Stimulated activated CD8-positive, alpha-beta memory T cell treated with anti-CD3 and anti-CD28 coated beads, Interleukin-7, amount 100 ng/mL, for 48 hours (primary cell): ENCODE measurements around the gene IL12RB2.

Source experiments
- DNase-seq, 2 donors: peaks; one replicate each; pipeline ENCODE4 v3.0.0-alpha.2; 2020; ENCODE audit warnings: low read depth in 1 of 2; ENCODE audit errors: extremely low read depth in 1 of 2

Gene IL12RB2

DNA sequence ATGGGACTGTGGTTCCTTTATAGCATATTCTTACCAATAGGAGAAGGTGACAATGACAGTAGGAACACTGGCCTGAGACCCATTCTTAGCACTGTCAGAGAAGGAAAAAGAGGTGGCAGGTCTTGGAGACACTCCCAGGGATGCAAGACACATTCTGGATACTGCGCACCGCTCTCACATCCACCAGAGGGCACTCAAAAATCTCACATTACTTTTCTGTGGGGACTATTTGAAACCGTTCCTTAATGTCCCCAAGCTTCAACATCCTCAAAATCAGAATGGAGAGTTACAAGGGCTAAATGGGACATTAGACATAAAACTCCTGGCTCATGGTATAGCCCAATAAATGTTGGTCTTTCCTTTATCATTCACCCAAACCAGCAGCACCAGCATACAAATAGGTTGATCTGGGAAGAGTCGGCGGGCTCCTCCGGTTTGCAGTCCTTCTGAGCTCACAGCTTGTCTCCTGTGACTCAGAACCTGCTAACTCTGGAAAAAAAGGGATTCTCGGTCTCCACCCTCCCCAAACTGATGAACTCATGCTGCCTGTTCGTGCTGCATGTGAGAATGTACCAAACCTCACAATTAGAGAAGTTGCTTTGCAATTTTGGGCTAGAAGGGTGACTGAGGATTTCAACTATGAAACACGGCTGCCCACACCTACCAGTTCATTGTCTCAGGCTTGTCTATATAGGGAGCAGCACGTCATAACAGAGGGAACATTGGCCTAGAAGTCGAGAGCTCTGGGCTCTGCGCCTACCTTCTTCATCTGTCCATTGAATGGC lies 40.2 kb downstream of the IL12RB2 start:
- DNase-seq: no peak

DNA sequence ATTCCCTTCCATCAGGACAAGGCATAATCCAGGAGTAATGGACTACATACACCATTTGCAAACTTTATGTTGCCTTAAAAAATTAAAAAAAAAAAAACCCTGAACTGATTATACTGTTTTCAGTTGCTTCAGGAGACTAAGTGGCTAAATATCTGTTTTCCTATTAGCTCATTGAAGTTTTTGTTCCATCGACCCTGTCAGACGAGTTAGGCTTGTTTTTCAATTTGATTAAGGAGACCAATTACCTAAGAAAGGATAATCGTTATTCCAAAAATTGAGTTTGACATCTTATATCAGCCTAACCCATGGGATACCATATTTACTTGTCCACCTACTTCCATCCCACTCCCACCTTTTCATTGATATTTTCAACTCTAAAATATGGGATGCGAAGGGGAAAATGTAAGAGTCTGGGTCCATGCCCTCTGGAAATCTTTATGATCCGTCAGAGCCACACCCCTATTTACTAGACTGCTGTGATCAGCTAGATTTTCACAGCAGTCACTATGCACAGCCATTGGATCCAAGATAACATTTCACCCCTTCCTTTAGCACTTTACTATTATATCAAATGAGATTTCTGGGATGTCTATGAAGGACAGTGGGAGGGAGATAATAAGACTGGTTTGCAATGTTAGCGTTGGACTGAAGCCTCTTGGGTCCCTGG lies 41.0 kb downstream of the IL12RB2 start:
- no peak for DNase-seq

DNA sequence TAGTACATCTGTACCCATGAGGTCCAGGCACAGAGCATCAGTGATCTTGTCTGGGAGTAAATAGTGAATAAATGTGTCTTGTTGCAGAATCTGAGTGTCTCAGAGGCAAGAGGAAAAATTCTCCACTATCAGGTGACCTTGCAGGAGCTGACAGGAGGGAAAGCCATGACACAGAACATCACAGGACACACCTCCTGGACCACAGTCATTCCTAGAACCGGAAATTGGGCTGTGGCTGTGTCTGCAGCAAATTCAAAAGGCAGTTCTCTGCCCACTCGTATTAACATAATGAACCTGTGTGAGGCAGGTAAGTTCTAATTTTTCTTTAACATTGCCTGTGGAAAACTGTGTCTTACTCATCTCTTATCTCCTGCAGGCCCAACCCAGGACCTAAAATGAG lies 43.1 kb downstream of the IL12RB2 start:
- DNase-seq: no peak

DNA sequence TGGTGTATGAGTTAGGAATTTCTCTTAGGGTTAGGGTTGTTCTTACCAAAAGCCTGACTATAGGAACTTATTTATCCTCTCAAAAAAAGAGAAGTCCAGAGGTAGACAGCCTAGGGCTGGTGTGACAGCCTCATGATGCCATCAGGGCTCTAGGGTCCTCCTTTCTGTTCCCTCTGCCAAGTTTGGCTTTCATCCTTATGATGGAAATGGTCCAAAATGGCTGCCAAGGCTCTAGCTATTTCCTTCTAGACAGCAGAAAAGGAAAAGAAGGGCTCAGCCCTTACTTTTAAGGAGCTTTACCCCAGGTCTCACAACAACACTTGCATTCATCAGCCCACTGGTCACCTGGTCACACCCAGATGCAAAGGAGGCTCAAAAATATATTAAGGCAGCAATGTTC lies 44.5 kb downstream of the IL12RB2 start:
- DNase-seq: no peak

DNA sequence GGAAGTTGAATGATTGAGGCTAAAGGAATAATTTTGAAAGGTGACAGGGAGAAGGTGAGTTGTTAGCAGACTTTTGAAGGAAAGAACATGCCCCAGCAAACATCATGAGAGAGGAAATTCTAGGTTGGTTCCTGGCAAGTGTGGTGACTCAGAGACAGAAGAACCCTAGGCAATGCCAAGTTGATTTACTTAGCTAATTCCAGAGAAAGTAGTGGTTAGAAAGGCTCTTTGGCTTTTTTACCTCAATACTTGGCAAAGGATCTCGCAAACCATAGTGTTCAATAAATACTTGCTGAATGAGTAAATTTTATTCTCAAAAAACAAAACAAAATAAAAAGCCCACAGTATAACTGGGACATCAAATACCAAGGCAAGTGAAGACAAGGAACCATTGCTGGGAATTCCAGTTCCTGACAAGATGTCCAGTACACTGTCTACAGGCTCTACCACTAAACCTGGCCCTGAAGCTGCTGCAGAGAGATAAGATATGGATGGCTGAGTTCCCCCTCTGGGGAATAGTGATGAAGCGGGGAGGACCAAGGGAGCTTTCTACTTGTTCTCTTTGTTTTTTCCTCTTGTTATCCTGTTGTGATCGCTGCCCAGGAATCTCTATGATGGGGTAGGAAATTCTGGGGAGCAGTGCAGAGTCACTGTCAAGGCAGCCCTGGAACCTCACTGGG lies 48.2 kb downstream of the IL12RB2 start:
- no peak for DNase-seq

DNA sequence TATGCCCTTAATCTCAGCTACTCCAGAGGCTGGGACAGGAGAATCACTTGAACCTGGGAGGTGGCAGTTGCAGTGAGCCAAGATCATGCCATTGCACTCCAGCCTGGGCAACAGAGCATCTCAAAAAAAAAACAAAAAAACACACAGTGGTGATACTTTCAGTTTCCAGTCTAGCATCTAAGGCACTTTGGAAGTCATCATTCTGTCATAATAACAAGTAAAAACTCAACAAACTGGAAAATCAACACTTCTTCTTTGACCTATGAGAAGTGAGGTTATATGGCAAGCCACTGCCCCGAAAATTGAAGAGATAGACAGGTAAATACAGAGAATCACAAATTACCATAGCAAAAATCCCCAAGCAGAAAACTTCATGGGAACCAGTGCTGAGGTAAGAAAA lies 51.9 kb downstream of the IL12RB2 start:
- no peak for DNase-seq

DNA sequence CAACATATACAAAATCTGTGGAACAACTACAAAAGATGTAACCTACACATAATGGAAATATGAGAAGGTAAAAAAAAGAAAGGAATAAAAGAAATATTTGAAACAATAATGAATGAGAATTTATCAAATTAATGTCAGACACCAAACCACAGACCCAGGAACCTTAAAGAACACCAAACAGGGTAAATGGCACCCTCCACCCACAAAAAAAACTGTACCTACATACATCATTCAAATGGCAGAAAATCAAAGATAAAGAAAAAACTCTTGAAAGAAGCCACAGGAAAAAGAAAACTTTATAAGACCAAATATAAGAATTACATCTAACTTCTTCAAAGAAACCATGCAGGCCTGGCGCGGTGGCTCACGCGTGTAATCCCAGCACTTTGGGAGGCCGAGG lies 54.0 kb downstream of the IL12RB2 start:
- no peak for DNase-seq

DNA sequence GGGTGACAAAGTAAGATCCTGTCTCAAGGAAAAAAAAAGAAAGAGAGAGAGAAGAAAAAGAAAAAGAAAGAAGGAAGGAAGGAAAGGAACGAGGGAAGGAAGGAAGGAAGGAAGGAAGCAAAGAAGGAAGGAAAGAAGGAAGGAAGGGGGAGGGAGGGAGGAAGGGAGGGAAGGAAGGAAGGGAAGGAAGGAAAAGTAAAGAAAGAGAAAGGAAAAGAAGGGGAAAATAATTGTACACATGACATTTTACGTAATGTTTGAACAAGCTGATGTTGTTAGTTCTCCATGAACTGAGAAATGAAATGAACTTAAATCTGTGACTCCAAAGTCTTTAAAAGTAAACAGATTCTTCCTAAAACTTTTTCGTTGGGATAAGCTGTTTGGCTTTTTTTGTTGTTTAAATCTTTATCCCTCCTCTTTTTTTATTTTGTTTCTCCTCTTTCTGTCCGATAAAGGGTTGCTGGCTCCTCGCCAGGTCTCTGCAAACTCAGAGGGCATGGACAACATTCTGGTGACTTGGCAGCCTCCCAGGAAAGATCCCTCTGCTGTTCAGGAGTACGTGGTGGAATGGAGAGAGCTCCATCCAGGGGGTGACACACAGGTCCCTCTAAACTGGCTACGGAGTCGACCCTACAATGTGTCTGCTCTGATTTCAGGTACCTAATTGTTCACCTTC lies 59.8 kb downstream of the IL12RB2 start:
- DNase-seq: no peak

DNA sequence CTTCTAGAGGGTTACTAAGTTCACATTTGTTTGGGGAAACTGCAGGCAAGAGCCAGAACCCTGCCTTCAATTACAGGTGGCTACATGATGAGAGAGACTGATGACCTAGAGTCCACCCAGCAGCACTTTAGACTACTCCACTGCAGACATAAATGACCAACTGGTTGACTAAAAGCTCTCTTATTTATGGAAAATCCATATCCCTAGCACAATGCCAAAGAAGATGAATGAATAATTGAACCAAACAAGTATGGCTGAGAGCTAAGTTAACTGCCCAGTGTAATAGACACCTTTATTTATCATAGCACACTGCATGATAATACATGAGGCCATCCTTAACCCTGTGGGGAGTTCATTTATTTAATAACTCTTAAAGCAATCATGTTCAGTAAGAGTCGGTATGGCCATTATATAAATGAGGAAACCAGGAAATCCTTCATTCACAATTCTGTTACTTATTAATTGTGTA lies 60.4 kb downstream of the IL12RB2 start:
- DNase-seq: no peak

DNA sequence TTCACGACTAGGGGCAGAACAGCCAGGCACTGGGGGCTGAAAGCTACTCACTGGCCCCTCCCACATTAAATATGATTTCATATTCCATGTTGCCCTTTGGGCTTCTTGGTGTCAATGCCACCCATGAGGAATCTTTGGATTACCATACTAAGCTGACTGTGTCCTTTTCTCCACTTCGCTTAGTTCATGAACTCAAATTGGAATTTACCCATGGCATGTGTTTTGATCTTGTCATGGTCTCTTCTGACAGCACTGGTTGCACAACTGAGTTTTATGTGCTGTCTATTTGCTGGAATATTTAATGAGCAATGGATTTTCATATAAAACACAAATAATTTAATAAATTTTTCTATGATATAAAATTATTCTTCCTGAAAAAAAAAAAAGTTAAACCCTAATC lies 63.4 kb downstream of the IL12RB2 start:
- no peak for DNase-seq

DNA sequence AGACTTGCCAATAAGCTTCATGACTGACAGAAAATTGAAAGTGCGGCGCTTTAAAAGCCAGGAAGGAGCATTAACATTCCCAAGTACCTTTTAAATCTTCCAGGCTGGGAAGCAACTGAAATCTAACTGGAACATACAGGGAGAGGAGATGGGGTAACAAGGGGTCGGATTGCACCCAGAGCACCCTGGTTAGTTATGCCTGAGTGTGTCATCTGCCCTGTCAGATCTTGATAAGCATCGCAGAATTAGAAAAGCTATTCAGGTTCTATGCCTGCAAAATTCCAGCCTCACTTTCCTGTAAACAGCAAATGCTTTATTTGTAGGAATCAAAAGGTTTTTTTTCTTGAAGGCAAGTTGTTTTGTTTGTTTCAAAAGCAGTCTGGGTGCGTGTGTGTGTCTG lies 64.0 kb downstream of the IL12RB2 start:
- DNase-seq: no peak

DNA sequence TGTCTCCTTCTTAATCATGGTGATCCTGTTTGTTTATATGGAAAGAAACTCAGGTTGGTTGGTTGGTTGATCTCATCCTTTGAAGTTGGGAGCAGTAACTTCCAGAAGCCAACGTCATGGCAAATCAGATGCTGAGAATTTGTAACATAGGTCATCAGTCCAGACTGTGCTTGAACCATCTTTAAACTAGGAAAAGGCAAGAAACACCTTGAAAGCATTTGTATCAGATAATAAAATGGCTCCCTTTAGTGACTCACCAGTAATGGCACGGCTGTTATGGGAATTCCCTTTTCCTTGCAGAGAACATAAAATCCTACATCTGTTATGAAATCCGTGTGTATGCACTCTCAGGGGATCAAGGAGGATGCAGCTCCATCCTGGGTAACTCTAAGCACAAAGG lies 64.5 kb downstream of the IL12RB2 start:
- DNase-seq: no peak

DNA sequence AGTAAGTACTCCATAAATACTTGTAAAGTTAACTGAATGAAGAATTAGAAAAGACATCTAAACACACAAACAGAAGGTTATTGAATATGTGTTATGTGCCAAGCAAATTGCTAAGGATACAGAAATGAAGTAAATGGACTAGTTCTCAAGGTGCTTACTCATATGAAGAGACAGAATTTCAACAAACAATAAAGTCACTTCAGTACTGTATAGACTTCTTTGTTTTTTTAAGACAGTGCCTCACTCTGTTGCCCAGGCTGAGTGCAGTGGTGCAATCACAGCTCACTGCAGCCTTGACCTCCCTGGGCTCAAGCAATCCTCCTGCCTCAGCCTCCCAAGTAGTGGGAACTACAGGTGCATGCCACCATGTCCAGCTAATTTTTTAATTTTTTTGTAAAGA lies 65.2 kb downstream of the IL12RB2 start:
- no peak for DNase-seq

DNA sequence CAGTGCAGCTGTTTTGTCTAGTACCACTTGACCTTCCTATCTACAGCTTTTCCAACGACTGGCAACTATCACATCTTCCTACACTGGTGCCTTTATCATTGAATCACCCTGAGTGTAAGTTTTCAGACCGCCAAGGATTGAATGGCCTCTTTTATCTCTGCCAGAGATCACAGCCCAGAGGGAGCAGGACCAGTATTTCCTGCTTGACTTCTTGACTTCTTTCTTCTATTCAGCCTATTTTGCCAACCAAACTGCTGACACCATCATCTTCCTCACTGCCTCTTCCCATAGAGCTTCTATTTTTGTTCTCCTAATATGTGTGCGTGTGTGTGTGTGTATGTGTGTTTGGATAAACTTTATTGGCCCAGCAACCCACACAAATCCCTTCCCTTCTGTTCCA lies 68.7 kb downstream of the IL12RB2 start:
- DNase-seq: no peak

DNA sequence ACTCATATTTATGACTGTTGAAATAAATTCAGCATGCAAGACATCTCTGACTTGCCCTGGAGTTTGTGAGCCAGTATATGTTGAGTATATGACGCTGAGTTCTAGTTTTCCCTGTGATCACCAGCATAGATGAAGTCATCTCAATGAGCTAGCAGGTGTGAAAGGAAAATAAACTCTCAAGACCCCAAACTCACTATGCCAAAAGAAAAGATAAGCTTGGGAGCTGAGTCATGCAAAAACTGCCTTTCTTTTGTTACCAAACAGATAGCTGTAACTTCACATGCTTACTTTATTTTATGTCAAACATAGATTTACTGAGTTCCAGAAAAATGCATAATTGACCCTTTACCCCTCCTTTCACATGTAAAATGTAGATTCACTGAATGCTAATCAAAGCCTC lies 69.6 kb downstream of the IL12RB2 start:
- DNase-seq: no peak

DNA sequence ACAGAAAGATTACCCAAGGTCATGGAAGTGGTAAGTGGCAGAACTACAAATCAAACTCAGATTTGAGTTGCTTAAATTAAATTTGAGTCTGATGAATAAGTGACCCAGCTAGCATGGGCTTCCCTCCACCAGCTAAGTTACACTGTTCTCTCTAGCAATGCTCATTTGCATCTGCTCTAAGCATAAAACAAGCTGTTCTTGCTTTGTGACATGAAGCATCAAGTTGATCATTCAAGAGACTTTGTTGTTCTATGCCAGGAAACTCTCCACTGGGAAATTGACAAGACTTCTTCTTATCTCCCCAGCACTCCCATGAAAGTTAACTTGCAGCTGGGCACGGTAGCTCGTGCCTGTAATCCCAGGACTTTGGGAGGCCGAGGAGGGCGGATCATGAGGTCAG lies 73.5 kb downstream of the IL12RB2 start:
- no peak for DNase-seq

DNA sequence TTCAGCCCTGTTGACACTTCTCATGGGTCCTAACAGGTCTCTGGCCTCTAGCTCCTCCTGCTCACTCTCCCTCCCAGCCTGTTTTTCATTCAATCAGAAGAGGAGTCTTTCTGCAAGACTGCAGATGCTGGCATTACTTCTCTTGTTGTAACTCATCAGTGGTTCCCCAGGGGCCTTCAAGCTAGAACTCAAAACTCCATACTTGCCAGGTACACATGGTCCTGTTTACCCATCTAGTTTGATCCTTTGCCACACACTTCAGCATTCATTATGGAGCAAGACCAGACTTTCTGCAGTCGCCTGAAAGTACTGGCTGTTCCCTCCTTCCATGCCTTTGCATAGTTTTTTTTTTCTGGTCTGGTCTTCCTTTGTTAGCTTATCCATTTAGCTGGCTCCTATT lies 74.6 kb downstream of the IL12RB2 start:
- DNase-seq: no peak

DNA sequence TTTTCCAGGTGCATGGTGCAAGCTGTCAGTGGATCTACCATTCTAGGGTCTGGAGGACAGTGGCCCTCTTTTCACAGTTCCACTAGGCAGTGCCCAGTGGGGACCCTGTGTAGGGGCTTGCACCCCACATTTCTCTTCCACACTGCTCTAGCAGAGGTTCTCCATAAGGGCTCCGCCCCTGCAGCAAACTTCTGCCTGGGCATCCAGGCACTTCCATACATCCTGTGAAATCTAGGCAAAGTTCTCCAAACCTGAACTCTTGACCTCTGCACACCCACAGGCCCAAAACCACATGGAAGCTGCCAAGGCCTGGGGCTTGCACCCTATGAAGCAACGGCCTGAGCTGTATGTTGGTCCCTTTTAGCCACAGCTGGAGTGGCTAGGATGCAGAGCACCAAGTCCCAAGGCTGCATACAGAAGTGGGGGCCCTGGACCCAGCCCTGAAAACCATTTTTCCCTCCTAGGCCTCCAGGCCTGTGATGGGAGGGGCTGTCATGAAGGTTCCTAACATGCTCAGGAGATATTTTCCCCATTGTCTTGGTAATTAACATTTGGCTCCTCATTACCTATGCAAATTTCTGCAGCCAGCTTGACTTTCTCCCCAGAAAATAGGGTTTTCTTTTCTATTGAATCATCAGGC lies 76.4 kb downstream of the IL12RB2 start:
- DNase-seq: no peak

DNA sequence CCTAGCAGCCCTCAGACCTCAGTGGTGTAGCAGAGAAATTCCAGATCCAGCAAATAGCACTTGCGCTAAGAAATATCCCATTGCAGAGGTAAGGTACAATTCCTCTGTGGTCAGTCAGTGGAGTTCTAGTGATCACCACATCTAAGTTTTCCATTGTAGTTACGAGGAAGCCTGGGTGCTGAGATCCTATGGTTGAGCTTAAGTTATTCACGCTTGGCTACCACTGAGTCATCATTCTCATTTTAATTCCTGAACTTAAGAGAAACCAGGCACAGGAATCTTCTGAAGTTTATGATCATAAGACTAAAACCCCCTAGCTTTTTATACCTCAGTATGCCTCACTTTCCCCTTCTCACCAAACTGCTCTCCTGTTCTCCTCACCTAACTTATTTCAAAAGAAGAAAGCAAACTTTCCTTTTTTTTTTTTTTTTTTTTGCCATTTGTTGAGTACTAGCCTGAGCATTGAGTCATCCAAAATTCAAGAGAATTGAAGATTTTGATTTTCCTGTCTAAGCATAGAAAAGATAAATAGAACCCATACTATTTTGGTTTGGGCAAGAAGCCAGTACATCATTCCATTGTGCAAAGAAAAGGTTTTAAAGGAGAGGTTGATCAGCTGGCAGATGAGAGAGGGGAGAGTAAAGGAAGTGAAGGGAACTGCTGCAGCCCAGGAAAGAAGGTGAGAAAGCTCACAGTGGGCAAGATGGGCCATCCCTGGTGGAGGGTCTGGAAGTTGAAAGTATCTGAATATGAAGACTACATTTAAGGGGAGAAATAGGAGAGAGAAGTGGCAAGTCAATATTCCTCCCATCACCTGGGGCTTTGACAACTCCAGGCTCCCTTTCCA lies 82.6 kb downstream of the IL12RB2 start:
- DNase-seq: no peak

DNA sequence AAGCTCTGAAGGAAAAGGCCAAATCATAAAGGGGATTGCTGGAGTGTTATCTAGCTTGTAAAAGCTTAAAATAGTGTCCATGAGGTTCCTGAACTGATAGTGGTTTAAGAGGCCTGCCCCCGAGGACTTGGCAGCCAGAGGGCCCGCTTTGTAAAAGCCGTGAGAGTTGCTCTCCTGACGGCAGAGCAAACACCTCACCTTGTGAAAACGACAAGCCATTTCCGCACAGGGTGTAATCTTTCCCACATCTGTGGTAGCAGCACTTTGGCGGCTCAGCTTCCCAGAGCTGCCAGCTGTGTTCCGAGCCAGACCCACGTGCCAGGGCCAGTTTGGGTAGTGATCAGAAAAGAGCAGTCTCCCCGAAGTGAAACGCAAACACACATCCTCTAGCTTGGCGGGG lies 85.6 kb downstream of the IL12RB2 start:
- DNase-seq: no peak
